NCI-H1694 (cell line): ENCODE results near the gene KCNJ5.

Experiments
- DNase-seq: peaks from one replicate; lab custom pipeline; 2025; lab: John Stamatoyannopoulos, UW

KCNJ5 gene

DNA sequence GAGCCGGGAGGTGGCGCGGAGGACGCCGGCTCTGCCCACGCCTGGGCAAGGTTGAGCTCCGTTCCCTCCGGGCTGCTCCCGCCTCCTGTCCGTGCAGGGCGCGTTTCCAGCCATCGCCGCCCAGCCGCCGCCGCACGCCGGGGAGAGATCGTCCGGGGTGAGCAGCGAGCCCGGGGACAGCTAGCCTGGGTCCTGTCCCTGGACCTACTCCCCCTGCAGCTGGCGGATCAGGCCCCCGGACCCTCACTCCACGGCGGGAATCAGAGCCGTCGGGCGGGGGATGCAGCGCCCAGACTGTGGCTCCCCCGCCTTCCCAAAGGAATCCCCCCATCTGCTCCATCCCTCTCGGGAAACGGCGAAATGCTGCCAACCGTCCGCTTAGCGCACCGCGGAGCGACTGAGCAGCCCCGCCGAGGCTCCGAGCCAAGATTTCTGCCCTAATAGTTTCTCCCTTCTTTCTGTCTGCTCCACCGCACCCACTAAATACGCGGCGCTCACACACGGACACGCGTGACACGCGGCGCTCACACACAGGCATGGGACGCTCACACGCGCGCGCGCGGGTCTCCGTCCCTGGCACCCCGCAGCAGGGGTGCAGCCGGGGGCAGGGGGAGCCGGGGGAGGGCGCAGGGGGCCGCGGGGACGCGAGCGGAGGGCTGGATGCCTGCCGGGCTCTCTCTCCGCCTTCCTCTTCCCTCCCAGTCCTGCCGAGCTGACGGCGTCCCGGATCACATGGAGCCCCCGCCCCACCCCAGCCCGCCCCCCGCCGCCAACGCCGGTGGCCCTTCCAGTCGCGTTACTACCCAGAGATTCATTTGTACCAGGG is at the start of gene KCNJ5:
TSS of gene KCNJ5 (plus strand) at position 814 of the 826 bp plus-strand sequence. CDS start 19,918 bp downstream, outside the sequence.
- no peak for DNase-seq

DNA sequence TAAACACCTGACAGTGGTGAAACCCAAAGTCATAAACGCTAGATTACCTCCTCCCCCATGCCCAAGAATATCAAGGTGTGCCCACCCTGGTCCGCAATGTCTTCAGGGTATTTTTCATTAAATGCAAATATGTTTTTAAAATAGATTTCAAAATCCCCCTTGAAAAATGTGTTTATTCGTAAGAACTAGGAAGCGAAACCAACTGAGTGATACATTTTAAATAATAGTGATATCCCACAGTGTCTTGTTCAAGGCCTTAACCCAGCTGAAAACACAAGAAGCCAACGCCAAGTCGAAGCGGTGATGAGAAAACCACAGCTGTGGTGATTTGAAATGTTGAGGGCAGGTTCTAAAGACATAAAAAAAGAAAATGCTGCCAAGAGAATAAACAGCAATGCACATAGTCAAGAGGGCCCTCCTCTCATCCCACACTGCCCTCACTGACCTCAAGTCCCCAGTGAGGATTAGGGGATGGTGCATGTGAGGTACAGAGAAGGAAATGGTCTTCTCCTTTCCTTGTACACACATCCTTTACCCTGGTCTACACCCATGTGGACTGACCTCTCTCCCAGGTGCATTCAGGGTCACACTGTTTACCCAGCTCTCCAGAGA is 49.6 kb upstream of the KCNJ5 start:
- no peak for DNase-seq

DNA sequence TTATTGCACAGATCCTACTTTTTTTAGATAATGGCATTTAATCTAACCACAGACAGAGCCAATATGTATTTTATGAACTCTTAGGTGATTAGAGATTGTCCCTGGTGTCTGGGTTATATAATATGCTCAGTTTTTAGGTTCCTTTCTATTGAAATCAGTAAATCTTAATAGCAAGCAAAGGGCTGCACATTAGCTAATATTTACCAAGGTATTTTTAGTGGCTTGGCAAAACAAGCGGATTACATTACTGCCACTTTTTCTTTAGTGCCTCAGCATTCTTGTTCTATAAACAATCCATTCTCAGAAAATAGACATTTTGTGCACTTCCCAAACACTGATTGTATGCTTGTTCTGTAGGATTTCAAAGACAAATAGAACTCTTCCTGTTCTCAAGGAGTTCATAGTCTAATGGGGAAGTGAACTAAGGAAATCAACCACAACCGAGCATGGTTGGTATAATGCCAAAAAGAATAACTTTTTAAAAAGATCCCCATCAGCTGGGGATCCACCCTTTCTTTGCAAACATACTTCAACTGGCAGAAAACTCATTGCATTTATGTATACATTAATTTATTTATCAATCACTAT is 47.9 kb upstream of the KCNJ5 start:
- no peak for DNase-seq

DNA sequence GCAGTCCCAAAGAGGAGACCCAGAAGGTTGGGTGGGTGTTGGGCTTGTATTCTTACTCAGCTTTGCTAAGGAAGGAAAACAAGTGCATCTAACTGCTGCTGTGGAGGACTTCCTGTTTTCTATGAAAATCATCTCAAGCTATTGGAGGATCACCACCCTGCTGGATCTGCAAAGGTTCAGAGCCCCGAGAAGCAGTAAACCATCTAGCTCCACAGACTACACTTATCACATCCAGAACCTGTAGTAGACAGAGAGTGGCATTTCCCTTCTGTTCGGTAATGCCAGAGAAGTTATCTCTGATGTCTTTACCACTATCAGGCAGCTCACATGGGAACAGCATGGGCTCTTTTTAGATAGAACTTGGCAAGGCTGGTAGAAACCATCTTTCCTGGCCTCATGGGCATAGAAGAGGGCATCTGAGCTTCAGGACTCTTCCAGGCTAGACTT is 45.8 kb upstream of the KCNJ5 start:
- DNase-seq, result no peak

DNA sequence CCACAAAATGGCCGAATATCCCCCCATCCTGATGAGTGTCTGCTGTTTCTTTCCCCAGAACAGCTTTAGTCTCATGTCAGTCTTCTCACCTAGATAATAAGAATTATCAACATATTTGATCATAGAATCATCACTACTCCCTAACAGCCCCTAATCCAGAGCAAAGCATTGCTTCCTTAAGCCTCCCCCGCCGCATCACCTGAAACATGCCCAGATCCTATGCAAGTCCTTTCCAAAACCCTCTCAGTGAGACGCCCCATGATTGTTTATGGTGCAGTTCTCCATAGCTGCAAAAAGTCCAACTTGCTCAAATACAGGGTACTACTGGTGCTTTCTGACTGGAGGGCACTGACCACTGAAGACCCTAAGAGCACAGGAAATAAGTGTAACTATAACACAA is 44.2 kb upstream of the KCNJ5 start:
- DNase-seq, result no peak

DNA sequence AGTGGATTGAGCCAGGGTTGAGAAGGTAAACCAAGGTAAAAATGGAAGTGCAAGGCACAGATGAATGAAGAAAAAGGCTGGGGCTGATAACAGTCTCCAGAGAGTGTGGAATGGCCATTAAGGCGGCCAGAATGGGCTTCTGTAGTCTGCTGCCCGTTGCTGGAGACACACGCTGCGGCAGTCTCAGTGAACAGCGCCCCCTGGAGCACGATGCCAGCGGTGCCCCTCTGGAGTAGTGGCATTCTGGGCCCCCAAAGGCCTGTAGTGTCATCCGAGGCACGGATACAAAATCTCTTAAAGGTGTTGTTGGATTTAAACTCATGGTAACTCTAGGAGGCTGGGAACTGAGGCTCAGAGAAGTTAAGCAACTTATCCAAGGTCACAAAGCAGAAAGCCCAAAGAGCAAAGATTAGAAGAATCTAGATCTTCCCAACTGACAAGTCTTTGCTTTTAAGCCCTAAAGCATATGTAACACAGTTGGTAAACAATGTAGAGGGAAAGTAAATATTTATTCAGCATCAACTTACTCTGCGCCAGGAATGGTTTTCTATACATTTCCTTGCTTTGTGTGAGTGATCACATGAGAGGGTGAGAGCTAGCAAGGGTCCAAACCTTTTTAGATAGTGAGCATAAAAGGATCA is 42.2 kb upstream of the KCNJ5 start:
- no peak for DNase-seq

DNA sequence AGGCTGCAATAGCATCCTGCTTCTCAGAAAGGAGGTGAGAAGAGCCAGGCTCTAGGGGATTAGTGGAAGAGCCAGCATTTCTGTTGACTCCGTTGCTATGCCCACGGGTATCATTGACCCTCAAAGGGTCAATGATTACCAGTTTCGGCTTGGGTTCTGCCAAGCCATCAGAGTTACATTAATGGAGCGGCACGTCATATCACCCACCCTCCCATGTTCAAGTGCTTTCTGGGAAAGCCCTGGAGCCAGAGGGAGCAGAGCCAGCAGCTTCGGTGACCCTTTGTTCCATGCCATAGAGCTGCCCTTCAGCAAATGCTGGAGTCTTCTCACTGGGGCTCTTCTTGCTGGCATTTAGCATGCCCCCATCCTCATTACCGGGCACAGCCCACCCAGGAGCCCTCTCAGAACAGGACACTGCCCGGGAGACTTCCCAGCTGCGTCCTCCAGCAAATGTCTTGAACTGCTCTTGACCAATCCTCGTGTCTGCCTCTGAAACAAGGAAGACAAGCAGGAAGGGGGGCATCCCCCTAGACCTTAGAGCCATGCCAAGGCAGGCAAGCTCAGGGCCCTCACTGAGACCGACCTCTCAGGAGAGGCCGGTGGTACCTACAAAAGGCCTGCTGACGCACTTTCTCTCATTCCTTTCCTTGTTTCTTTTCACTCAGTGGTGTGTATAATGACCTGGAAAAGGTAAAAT is 38.7 kb upstream of the KCNJ5 start:
- DNase-seq, result no peak

DNA sequence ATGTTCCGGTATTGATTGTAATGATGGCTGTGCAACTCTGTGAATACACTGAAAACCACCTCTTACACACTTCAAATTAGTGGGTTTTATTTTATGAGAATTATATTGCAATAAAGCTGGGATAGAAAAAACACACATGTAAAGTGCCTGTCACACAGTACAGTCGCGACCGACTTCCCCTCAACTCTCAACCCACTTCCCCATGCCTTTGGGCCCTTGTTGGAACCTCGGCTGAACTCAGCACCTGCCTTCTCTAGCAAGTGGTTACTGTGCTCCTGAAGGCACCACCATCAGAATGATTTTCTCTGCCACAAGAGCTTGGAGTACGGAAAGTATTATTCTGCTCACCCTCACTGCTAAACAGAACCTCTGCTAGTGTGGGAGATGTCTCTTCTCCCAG is 37.6 kb upstream of the KCNJ5 start:
- no peak for DNase-seq

DNA sequence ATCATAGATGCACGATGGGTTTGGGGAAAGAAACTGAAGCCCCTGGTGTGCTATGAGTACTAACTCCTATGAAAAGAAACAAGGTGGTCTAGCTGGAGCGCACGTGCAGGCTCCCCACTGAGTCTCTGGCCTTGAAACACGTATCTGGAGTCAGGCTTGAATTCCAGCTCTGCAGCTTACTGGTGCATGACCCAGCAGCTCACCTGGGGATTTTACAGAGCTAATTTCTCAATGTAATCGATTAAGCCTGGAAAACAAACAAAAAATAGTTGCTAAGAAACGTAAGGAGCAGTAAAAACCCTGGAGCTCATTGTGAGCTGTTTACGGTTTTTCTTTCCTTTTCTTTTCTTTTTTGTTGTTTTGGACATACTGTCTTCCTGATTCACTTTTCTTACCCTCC is 36.3 kb upstream of the KCNJ5 start:
- DNase-seq, result no peak

DNA sequence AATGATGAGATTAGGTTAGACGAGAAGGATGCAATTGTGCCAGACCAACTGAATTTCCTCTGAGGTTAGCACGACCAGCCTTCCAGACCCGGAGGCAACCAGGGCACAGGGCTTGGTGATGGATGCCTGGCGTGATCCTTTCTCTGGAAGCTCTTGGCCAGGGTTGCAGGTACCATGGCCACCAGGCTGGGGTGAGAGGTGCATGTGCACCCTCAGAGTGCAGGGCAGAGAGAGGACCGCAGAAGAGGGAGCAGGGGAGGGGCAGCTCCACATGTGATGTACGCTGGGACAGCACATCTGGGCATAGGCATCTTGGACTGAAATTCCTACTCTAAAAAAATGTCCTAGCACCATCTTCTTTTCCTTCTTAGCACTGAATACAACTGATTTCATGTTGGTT is 34.9 kb upstream of the KCNJ5 start:
- no peak for DNase-seq

DNA sequence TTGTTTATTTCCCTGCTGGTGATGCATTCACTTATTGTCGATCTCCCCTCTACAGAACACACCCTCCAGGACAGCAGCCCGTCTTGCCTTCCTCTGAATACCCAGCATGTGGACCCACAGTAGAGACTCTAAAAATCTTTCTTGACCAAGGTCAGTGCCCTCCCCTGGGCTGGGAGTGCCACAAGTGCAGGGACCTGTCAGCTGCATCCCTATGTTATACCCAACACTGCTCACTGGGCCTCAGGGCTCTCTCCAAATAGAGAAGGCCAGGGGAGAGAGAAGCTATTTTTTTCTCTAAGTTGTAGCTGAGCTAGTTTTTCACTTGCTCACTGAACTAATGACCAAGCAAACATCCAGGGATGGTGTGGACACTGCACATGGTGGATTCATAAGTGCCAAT is 33.8 kb upstream of the KCNJ5 start:
- DNase-seq, result no peak

DNA sequence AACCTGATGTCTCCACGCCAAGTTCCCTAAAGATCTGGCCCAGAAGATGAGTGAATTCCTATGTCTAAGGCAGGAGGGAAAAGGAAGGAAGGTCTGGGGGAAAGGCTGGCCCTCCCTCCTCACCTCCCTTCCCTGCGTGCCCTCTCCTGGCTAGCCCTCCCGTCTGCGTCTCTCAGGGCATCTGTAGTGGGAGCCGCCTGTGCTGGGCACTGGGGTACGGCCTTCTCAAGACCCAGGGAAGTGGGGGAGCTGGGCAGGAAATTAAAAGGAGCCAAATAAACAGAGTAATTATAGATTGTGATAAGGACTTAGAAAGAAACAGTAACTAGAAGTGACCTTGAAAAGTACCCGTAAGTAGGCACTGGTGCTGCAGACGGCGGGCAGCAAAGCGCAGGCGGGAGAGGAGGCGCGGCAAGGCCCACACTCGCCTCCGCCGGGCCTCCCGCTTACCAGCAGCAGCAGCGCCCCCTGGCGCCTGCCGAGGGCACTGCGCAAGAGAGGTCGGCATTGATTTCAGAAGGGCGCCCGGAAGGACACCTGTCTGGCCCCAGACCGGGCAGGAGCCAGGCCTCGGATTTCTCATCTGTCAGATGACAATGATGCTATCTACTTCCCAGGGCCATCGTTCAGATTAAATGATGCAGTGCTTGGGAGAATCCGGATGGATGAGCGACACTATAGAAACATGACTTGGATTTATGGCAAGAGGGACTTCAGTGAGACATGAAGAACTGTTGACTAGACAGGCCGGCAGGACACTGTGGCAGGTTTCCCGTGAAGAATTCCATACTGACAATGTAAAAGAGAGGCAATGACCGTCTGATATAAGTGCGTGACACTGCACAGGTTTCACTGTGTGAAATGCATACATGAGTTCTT is 31.4 kb upstream of the KCNJ5 start:
- DNase-seq, result no peak

DNA sequence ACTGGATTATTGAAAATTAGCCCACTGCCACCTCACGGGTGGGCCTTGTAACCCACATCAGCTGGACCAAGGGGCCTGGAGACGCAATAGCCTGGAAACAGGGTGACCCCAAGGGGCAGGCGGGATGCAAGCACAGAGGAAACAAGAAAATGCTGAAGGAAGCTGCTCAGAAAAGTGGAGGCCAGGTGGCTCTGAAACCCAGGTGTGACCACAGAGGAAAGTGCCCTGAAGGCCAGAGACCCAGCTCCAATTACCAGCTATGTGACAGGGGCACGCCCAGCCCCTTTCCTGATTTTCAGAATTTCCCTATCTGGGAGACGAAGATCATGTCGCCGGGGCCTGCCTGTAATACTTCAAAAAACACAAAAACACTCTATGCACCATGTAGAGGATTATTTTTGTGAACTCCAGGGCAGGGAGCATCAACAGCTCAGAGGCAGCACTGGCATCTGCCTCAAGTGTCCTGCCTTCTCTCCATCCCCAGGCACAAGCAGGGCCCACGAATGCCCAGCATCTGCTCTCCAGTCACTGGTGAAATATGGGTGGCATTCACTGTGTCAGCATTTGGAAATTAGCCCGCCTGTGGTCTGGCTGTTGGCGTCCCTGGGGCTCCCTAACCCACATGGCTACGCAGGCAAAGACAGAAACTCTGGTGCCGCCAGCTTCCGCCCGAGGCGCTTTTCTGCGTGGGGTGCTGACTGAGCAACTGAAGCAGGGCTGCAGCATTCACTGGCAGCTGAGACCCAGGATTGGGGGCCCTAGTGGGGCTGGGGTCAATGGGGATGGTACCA is 30.4 kb upstream of the KCNJ5 start:
- DNase-seq, result no peak

DNA sequence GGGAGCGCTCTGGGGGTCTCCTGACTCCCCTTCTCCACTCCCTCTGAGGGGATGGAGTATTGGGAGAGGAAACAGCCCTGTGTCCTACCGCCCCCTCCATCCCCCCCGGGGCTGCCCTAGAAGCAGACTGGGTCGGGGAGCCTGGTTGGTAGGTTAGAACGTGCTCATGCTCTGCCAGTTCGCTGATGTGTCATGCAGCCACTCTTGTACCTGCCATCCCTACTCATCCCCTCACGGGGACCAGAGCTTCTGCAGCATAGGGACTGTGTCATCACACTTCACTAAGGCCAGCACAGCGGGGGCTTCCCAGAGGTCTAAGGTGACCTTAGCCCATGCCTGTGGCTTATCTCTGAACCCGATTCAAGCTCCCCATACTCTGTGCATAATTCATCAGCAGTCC is 28.8 kb upstream of the KCNJ5 start:
- no peak for DNase-seq

DNA sequence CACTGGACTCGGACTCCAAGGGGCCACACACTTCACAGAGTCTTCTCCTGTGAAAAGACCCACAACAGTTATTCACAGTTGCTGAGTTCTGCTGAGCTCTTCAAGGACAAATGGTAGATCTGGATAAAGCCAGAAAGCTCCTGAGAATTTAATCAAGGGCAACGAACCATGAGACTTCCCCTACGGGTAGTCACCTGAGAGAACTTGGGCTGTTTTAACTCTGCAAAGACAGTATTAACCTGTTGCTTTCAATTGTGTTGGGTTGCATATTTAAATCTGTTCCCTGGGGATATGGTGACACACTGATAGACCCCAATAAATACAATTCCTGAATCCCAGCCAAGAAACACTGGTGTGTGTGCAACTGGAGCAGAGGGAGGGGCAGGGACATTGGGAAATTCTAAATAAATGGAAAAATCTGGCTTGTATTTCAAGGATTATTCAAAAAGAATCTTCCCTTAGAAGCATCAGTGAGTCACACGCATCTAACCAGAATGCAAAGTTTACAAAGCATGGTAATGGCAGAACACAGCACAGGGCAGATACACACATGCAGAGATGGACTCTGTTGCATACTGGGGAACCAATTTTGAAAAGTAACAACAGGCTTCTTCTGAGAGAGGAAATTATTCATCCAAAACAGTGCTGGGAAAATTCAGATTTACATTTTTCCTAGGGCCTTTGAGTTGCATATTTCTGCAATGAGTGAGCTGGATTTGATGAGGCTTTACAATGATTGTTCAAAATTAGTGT is 28.1 kb upstream of the KCNJ5 start:
- no peak for DNase-seq

DNA sequence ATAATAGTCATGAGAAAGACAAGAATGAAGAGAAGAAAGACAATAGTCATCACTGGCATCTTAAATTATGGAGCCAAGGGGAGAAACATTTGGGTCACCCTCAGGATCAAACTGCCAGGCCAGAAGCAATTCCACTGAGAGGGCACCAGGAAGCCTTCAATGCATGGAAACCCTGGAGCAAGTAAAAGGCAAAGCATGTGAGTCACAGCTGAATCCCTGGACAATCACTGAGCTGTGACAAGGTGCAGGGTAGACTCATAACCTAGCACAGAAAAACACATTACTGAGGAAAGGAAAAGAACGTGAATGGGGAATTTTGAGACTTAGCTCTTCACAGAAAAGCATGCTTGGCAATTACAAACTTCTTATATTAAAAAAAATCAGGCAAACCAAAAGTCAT is 25.7 kb upstream of the KCNJ5 start:
- no peak for DNase-seq

DNA sequence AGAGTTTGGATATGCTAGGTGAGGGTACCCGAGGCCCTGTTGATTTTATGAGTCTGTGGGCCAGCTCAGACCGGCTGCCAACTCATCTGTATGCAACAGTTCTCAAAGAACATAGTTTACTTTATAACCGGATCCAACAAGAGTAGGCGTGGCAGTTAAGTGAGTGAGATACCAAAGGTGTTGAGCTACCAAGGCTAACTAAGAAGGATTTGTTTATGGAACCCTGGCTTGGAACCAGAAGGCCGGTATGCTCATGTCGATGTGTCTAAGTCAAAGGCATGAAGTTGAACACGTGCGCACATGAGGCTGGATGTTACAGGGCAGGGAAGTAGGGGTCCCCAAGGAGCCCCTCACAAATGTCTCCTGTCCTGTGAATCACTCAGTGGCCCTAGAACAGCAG is 23.9 kb upstream of the KCNJ5 start, which contains the start of gene KCNJ1:
TSS of gene KCNJ1 (minus strand) at position 20 of the 400 bp plus-strand sequence. CDS start 27,053 bp downstream, outside the sequence.
- no peak for DNase-seq

DNA sequence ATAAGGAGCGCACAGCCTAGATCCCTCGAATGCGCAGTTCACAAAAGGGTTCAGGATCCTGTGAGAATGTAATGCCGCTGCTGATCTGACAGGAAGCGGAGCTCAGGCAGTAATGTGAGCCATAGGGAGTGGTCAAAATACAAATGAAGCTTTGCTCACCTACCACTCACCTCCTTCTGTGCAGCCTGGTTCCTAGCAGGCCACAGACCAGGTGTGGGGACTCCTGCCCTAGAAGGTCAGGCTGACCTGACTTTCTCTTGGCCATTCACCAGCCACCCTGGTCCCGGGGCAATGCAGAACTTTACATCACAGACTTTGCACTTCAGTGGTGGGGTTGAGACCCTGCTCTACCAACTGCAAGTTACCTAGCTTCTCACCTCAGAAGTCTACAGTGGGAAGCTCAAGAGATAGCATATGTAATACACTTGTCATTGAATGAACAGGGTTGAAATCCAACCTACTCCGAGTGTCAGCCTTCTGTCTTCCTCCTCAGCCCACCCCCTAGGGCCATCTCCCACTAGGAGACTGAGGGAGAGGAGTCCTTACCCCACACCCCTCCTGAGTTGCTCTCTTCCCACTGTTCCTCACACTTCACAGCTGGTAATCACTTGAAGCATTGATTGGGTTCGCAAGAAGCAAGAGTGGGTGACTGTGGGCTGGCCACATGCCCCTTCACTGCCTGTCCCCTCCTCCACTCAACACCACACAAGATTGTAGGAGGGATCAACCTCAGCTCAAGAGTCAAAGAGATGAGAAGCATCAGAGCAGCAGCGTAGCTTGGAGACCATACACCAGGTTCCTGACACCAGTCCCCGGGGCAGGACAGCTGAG is 22.1 kb upstream of the KCNJ5 start:
- no peak for DNase-seq
